HG03064 (cell line): Measurements from ENCODE around the gene OLFM3.

Experiments
- ATAC-seq: cut with Tn5 transposase; IDR thresholded peaks from one replicate; pipeline ENCODE4 v1.9.1; 2021; ENCODE audit warnings: low read depth; ENCODE audit not compliant: unreplicated experiment

Gene OLFM3

DNA sequence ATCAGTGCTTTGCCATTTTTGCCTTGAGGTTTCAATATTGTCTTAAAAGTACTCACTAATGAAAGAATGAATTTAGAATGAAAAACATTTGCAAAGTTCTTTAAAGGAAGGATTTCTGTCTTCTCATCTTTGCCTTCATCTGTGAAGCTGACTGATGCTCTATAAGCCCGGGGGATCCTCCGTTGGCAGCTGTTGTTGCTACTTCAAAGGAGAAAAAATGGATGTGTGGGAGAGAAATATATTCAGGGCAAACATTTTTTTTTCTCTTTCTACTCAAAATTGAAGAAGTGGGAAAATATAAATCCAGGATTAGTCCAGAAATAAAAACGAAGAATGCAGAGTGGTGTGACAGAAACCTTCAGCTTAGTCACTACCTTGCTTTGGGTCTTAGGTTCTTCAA, 142.5 kb downstream of the OLFM3 start:
- ATAC-seq = no peak

DNA sequence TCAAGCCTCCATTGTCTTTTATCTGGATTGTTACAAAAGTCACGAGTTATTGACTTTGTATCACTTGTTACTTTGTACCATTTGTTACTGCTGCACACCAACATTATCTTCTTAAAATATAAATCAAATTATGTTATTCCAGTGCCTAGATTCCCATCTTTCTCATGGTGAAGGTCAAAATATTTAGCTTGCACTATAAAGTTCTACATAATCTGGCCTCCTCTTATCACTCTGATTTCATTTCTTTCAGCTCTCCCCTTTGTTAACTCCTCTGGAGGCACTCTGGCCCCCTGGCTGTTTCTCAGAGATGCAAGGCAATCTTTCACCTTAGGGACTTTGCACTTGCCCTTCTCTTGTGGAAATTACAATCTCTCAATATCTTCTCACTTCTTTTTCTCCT, 143.8 kb downstream of the OLFM3 start:
- no peak for ATAC-seq

DNA sequence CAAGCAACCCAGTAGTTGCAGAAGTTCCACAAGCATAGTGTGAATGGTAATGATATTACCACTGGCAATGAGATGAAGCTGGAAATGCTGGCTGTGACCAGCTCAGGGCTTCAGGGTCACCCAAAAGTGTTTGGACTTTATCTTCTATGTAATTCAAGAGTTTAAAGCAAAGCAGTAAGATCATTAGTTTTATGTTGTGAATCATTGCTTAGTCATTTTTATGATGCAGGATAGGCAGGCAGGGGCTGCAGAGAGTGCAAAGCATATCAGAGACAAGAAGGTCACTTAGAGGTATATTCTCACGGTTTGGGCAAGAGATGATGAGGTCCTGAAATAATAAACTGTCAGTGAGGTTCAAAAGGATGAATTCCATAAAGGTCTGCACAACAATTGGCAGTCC, 147.4 kb downstream of the OLFM3 start:
- no peak for ATAC-seq

DNA sequence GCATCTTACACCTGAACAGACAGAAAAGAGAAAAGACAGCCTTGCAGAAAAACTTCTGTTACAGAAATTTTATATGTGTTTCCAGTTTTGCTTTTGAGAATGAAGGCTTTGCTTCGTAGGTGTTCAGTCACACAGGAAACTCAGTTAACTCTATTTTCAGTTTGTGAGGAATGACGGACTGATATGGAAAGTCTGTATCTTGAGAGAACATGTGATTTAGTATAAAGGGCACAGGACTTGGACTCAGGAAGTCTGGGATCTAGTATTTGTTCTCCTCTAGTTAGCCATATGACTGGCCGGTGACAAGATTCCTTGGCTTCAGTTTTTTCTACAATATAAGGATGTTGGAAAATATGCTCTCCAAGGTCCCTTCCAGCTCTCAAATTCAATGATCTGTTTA, 149.1 kb downstream of the OLFM3 start:
- ATAC-seq = no peak

DNA sequence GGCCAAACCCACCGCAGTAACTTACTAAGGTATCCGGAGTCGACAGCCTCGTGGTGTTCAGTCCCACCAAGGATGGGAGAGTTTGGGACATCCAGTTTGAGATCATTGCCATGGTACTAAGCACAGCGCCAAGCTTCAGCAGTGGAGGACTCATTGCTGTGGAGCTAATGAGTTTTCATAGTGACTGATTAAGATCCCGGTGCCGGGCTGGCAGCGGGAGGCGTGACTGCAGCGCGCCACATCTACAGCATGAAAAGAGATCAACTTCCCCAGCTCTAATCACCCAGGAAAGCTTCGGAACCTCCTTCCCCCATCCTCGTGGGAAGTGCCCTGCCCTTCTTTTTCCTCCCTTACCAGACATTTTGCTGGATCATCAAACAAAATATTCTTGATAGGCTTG, 149.9 kb downstream of the OLFM3 start:
- no peak for ATAC-seq

DNA sequence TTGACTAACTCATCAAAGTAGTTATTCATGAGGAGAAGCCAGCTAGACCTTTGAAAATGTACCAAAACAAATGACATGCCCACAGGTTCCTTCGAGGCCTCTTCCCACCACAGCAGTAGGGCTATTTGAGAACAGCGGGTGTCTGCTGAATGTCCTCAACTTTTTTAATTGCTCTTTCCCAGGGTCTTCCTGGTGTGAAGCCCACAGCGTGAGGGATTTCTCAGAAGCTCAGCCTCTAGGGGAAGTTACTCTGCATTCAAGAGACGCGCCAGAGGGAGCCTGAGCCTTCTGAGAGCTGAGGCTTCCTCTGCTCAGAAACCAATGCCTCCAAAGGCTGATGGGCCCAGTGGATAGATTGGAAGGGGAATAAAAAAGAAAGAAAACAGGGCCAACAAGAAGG, 153.6 kb downstream of the OLFM3 start:
- ATAC-seq = no peak

DNA sequence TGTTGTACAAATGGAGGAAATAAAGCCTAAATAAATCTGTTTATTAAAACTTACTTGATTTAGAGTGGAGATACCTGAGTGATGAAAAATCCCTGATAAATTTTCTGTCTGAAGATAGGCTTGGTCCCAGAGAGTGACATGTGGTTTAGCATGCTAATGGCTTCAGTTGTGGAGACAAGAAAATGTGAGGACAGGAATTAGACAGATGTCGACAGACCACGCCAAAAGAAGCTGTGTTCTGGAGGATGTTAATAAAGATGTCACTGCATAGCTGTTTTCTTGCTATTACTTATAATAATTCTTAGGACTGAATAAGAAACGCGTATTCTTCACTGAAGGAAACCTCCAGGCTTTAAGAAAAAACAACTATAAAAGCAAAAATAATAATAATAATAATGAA, 154.9 kb downstream of the OLFM3 start:
- no peak for ATAC-seq

DNA sequence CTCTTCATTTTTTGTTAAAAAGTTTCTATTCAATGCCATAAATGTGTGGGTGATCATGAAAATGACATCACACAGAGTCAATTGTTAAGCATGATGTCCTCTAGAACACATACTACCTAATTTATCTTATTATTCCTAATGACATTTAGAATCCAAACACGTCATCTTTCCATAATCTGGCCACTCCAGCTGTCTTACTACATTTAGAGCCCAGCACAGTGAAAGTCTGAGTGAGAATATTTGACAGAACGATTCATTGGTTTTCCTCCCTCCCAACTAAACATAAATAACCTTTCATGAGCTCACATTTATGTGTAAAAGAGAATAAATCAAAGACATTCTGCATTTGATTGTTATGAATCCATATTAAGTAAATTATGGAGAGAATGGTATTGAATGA, 160.7 kb downstream of the OLFM3 start:
- ATAC-seq = no peak

DNA sequence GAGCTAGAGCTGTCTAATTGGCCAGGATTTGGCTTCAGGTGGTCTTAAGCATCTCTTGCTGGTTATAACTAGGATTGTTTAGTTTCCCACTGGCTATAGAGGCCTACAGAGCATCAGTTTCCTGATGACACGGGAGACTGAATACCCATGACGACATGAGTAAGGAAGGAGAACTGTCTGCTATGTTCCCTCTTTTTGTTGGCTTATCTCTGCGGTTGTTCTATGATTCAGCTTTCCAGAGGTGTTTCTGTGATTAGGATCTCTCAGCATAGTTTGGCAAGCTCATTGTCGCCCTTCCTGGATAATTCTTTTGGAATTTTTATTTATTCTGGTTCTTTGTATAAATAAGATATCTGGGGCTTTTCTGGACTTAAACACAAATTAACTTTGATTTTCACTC, 163.4 kb downstream of the OLFM3 start:
- no peak for ATAC-seq

DNA sequence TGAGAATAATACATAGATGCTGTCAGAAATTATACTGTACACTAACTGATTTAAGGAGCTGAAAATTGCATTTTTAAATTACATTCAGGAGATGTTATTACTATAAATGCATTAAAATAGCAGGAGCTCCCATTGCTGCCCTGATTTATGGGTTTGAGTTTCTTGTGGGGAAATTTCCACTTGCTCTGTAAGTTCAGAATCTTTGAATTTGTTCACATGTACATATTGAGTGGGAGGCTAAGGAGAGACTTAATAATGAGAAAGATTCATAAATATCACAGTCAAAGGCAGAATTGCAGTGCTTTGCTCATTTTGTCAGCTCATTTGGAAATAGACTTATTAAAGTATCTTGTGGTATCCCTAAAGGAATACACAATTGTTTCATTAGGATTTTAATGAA, 170.3 kb downstream of the OLFM3 start:
- ATAC-seq = no peak

DNA sequence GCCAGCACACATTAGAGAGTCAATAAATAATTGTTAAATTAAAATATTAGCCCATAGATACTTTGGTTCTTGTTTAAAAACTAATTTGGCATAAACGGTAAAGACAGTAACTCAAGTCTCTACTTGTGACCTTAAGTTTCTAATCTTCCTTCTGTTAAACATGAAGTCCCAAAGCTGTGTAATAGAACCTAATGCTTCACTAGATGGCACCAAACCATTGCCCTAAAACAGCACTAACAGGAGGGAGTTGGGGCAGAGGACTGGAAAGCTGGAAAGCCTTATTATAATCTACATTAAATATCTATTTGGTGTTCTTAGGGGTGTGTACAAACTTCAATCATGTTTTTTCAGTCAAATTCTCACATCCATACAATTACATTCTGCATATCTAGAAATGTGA, 176.7 kb downstream of the OLFM3 start:
- no peak for ATAC-seq

DNA sequence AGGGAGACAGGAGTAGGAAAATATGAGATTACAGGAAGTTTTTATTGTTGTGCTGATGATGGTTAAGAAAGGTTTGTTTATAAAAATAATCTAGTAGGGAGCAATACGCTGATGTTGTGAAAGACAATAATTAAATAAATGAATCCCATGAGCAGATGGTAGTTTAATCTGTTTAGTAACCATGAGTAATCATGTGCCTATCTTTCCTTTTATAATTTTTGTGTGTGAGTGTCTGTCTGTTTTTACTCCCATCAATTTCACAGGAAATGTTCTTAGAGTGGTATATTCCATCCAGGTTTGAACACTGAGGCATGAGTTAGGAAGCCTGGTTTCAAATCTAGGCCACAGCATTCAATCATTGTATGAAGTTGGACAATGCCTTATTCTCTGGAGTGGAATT, 180.5 kb downstream of the OLFM3 start:
- no peak for ATAC-seq

DNA sequence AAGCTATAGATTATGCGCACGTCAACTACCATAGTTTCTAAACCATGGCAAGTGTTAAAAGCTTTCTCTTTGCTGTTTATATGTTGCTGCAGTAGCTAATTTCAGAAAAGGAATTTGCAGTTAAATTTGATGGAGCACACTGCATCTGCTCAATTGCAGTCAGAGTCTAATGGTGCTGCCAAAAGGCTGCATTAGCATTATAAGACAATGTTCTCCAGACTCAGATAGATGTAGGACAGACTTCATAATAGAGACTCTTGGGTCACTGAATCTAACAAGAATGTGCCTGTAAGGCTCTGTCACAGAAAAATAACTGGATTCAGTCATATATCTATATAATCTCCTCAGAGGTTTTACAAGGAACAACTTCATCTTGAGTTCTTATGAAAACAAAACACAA, 198.3 kb downstream of the OLFM3 start:
- no peak for ATAC-seq

DNA sequence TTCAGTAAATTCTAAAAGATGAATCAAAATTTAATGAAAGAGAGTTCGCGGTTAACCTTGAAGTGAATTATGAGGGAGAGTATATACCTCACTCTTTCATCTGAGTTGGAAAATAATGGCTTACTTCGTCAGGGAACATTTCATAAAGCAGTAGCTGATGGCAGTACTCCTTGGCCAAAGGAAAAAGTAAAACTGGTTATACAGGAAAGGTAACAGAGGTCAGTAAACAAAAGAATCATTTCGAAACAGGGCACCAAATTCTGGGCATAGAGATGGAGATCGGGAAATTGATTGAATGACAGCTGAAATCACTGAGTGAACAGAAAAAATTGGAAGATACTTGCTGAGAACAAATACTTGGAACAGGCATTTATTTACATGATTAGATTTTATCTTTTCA, 199.0 kb downstream of the OLFM3 start:
- ATAC-seq = no peak

DNA sequence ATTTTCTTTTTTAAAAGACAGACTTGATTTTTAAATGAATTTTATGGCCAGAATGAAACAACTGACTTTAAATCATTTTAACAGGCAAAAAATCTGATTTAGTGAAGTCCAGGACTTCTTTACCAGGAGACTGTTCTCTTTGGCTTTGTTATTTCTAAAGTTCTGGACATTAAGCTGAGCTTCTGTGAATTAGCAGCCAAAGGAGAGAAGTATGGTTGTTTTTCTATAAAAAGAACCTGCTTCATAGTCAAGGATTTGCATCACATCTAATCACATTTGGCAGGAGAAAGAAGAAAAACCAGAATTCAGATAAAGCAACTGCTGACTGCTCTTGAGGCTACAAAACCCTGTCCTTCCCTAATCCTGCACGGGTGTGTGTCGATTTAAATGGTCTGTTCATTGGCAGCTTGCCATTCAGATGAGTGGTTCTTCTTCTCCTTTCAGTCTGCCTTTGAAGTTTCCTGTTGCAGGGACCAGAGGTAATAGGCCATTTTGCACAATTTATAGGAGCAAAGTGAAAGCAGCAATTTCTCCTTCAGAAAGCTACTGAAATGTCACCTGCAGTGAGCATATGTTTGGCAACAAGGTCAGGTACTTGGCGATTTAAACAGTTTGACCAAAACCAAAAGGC, 215.4 kb downstream of the OLFM3 start:
- no peak for ATAC-seq

DNA sequence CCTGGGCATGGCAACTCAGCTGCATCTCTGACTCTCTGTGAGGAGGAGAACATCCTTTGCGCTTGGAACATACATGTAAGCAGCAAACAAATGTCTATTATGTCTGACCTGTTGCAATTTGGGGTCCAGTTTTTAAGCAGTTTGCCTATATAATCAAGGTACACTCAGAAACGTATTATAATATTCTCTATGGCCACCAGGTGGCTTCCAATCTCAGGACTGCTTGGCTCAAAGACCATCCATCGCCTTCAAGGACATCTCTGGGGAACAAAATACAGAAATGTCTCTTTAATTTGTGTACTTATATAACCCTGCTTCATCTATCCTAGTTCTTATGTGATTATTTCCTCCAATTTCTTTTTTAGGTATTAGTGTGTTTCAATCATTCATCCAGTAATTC, 227.2 kb downstream of the OLFM3 start:
- no peak for ATAC-seq

DNA sequence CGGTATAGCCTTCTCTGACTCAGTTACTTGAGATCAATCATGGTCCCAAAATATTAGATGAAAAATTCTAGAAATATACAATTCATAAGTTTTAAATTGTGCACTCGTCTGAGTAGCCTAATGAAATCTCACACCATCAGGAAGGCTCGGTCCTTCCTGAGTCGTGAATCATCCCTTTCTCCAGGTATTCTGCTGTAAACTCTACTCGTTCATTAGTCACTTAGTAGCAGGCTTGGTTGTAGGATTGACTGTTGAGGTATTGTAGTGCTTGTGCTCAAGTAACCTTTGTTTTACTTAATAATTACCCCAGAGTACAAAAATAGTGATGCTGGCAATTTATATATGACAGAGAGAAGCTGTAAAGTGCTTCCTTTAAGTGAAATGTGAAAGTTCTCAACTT, 238.7 kb downstream of the OLFM3 start:
- no peak for ATAC-seq

DNA sequence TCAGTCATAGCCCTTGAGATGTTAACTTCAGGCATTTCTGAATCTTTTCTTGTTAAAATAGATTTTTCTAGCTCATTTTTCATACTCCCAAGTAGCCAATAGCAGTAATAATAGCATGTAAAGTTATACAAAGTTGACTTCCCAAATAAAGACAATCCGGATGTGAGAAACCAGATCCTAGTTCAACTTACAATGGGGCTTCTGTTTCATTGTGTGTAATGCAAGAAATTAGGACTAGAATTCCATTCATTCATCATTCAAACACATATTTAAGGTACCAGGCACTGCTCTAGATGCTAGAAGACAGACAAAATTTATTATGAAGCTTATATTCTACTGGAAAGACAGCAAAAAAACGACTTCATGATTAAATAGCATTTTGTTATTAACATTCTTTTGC, 240.3 kb downstream of the OLFM3 start:
- no peak for ATAC-seq
